HEK293 (cell line): ENCODE data around the gene USP32.

Experiments used
- CTCF ChIA-PET: fragments of 350-600 bp; formaldehyde crosslinking; extraction: SDS; loops from one replicate; lab custom pipeline; 2021; ENCODE audit warnings: antibody characterized with exemption; lab: Yijun Ruan, JAX
- POLR2A ChIA-PET: fragments of 300-600 bp; formaldehyde crosslinking; extraction: SDS; loops from one replicate; lab custom pipeline; 2020; ENCODE audit warnings: antibody characterized with exemption, inconsistent platforms; lab: Yijun Ruan, JAX
- H3K27ac ChIP-seq: fragments of 200-500 bp; sonication (Bioruptor generic); 2 replicates; pipeline ENCODE4 v1.5.1; 2014; ENCODE audit warnings: low read depth, low read length, control low read depth, inconsistent platforms; ENCODE audit errors: extremely low read depth
- H3K36me3 ChIP-seq, 2 experiments: fragments of 200-500 bp in 1 of 2; sonication (Bioruptor generic) in 1 of 2; 1 replicate in 1 of 2; 2 replicates in 1 of 2; pipeline ENCODE4 v1.5.1; 2014 to 2017; ENCODE audit warnings: inconsistent platforms in 2 of 2, low read length in 2 of 2; ENCODE audit not compliant: control insufficient read depth in 2 of 2, insufficient read depth in 1 of 2
- H3K4me1 ChIP-seq: fragments of 200-500 bp; sonication (Bioruptor generic); 2 replicates; pipeline ENCODE4 v1.5.1; 2014; ENCODE audit warnings: mild to moderate bottlenecking, low read length, inconsistent platforms; ENCODE audit not compliant: control insufficient read depth, insufficient read depth
- H3K4me3 ChIP-seq: 2 replicates; pipeline ENCODE4 v1.5.1; 2011; ENCODE audit warnings: low read depth, mild to moderate bottlenecking, control low read depth, low read length, moderate library complexity
- H3K9me3 ChIP-seq: fragments of 200-500 bp; sonication (Bioruptor generic); 2 replicates; pipeline ENCODE4 v1.5.1; 2014; ENCODE audit warnings: low read depth, low read length, inconsistent platforms; ENCODE audit not compliant: control insufficient read depth, insufficient read depth
- HOXC10 ChIP-seq: sonication (generic); formaldehyde crosslinking; IDR thresholded peaks from 2 replicates; pipeline ENCODE4 v1.8.1; 2023; ENCODE audit warnings: mild to moderate bottlenecking, missing genetic modification reagents
- IKZF3 ChIP-seq: fragments of 450-650 bp; IDR thresholded peaks from 2 replicates; pipeline ENCODE4 v1.5.0; 2018; ENCODE audit warnings: missing biosample characterization, mild to moderate bottlenecking, missing genetic modification characterization, moderate library complexity
- MZF1 ChIP-seq: fragments of 450-650 bp; formaldehyde crosslinking; IDR thresholded peaks from 2 replicates; pipeline ENCODE4 v1.5.1; 2017; ENCODE audit warnings: missing biosample characterization, missing genetic modification characterization, borderline replicate concordance
- OVOL3 ChIP-seq: fragments of 450-650 bp; formaldehyde crosslinking; IDR thresholded peaks from 2 replicates; pipeline ENCODE4 v1.5.1; 2016; ENCODE audit warnings: missing biosample characterization, missing genetic modification characterization
- SP7 ChIP-seq: fragments of 450-650 bp; formaldehyde crosslinking; IDR thresholded peaks from 2 replicates; pipeline ENCODE4 v1.5.1; 2016; ENCODE audit warnings: missing biosample characterization, missing genetic modification characterization
- ZBTB17 ChIP-seq: fragments of 450-650 bp; formaldehyde crosslinking; IDR thresholded peaks from 2 replicates; pipeline ENCODE4 v1.5.1; 2016; ENCODE audit warnings: missing biosample characterization, missing genetic modification characterization
- ZBTB21 ChIP-seq: fragments of 450-650 bp; formaldehyde crosslinking; IDR thresholded peaks from 2 replicates; pipeline ENCODE4 v1.5.1; 2017; ENCODE audit warnings: missing biosample characterization, missing genetic modification characterization
- ZEB2 ChIP-seq: fragments of 450-650 bp; formaldehyde crosslinking; IDR thresholded peaks from 2 replicates; pipeline ENCODE4 v1.5.1; 2016; ENCODE audit warnings: missing biosample characterization, missing genetic modification characterization
- ZNF16 ChIP-seq: fragments of 450-650 bp; formaldehyde crosslinking; IDR thresholded peaks from 2 replicates; pipeline ENCODE4 v1.5.1; 2016; ENCODE audit warnings: low read depth, missing biosample characterization, missing genetic modification characterization
- ZNF175 ChIP-seq: fragments of 450-650 bp; formaldehyde crosslinking; IDR thresholded peaks from 2 replicates; pipeline ENCODE4 v1.5.1; 2016; ENCODE audit warnings: missing biosample characterization, missing genetic modification characterization
- ZNF184 ChIP-seq: fragments of 450-650 bp; IDR thresholded peaks from 2 replicates; pipeline ENCODE4 v1.5.1; 2018; ENCODE audit warnings: missing biosample characterization, mild to moderate bottlenecking, missing genetic modification characterization
- ZNF248 ChIP-seq: fragments of 450-650 bp; formaldehyde crosslinking; IDR thresholded peaks from 2 replicates; pipeline ENCODE4 v1.5.1; 2017; ENCODE audit warnings: missing biosample characterization, missing genetic modification characterization
- ZNF48 ChIP-seq: fragments of 450-650 bp; formaldehyde crosslinking; IDR thresholded peaks from 2 replicates; pipeline ENCODE4 v1.5.1; 2016; ENCODE audit warnings: missing biosample characterization, missing genetic modification characterization
- ZNF510 ChIP-seq: fragments of 450-650 bp; formaldehyde crosslinking; IDR thresholded peaks from 2 replicates; pipeline ENCODE4 v1.5.1; 2018; ENCODE audit warnings: mild to moderate bottlenecking, missing genetic modification characterization, missing biosample characterization; ENCODE audit not compliant: insufficient replicate concordance
- ZNF558 ChIP-seq: fragments of 450-650 bp; formaldehyde crosslinking; IDR thresholded peaks from 2 replicates; pipeline ENCODE4 v1.5.1; 2016; ENCODE audit warnings: missing biosample characterization, missing genetic modification characterization
- ZNF629 ChIP-seq: fragments of 450-650 bp; formaldehyde crosslinking; IDR thresholded peaks from 2 replicates; pipeline ENCODE4 v1.5.1; 2017; ENCODE audit warnings: missing biosample characterization, missing genetic modification characterization
- ZNF654 ChIP-seq: fragments of 450-650 bp; formaldehyde crosslinking; IDR thresholded peaks from 2 replicates; pipeline ENCODE4 v1.5.1; 2016; ENCODE audit warnings: low read depth, missing biosample characterization, missing genetic modification characterization
- ZNF660 ChIP-seq: fragments of 450-650 bp; IDR thresholded peaks from 2 replicates; pipeline ENCODE4 v1.5.1; 2018; ENCODE audit warnings: missing biosample characterization, mild to moderate bottlenecking, missing genetic modification characterization
- ZNF768 ChIP-seq: fragments of 450-650 bp; formaldehyde crosslinking; IDR thresholded peaks from 2 replicates; pipeline ENCODE4 v1.5.1; 2018; ENCODE audit warnings: missing biosample characterization, mild to moderate bottlenecking, missing genetic modification characterization
- ZSCAN30 ChIP-seq: fragments of 450-650 bp; IDR thresholded peaks from 2 replicates; pipeline ENCODE4 v1.5.1; 2018; ENCODE audit warnings: missing biosample characterization, mild to moderate bottlenecking, missing genetic modification characterization, moderate library complexity
- ZXDB ChIP-seq: fragments of 450-650 bp; formaldehyde crosslinking; IDR thresholded peaks from 2 replicates; pipeline ENCODE4 v1.5.1; 2016; ENCODE audit warnings: missing biosample characterization, missing genetic modification characterization
- TF ChIP-seq, protein P1 (sequence below): fragments of 450-650 bp; formaldehyde crosslinking; IDR thresholded peaks from 2 replicates; pipeline ENCODE4 v1.5.1; 2016; ENCODE audit warnings: missing biosample characterization, missing genetic modification characterization
- TF ChIP-seq, protein P2 (sequence below): fragments of 450-650 bp; formaldehyde crosslinking; IDR thresholded peaks from 2 replicates; pipeline ENCODE4 v1.5.1; 2016; ENCODE audit warnings: missing biosample characterization, missing genetic modification characterization
- TF ChIP-seq, protein P3 (sequence below): fragments of 450-650 bp; IDR thresholded peaks from 2 replicates; pipeline ENCODE4 v1.5.1; 2018; ENCODE audit warnings: missing biosample characterization, missing genetic modification characterization
- TF ChIP-seq, protein P4 (sequence below): fragments of 450-650 bp; IDR thresholded peaks from 2 replicates; pipeline ENCODE4 v1.5.1; 2018; ENCODE audit warnings: missing biosample characterization, mild to moderate bottlenecking, missing genetic modification characterization
- TF ChIP-seq, protein P5 (sequence below): fragments of 450-650 bp; formaldehyde crosslinking; IDR thresholded peaks from 2 replicates; pipeline ENCODE4 v1.5.1; 2016; ENCODE audit warnings: missing biosample characterization, missing genetic modification characterization

The USP32 gene

DNA sequence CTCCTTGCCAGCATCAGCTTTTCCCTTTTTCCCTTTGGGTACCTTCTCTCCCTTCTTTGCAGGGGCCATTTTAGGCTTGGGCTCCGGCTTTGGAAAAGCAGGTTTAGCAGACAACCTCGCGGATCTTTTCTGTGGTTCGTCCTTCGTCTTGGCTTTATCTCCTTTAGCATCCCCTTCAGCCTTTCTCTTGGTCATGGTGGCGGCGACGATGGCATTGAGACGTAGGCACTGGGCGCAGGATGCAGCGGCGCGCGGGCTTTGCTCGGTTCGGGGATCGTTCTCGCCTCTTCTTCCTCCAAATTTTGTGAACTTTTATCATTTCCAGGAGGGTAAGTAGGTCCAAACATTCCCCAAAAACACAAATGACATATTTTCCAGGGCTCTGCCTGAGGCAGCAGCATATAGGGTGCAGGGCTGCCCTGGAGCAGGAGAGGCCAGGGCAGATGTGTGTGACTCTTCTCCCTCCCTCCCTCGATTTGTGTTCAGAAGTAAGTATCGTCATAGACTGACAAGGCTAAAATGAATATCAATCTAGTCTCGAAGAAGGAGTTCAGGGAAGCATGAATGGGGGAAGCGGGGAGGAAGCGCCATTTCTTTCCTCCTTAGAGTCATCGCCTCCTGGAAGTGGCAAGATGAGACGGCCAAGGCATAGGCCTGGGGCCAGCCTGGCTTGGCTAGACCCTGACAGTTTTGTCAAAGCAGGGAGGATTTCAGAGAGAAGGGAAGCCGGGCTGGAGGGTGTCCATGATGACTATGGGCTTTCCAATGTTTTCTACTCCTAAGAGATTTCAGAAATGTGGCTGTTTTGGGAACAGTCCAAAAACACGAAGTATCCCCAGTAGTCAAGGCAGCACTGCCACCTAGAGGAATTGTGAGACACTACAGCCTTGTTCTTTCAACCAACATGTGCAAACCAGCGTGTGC, 43.6 kb upstream of the USP32 start:
- POLR2A ChIA-PET: no interaction called here
- TF ChIP-seq ZNF768 (tag by site-specific recombination) (no peak), ZNF660 (tag by site-specific recombination) (peak; percentile 90), ZNF629 (tag by site-specific recombination) (peak; percentile 43; the same call in 1 of the 2 replicates), OVOL3 (tag by site-specific recombination) (no peak), HOXC10 (CRISPR knock-in tag) (no peak), ZNF654 (tag by site-specific recombination) (peak; percentile 98), ZSCAN30 (tag by site-specific recombination) (peak; percentile 59; the same call in 1 of the 2 replicates), MZF1 (tag by site-specific recombination) (no peak), IKZF3 (tag by site-specific recombination) (peak; percentile 74), ZNF558 (tag by site-specific recombination) (no peak), SP7 (0 out of 2 replicates have a peak, but pooled peaks have one; percentile 27), ZNF184 (peak; percentile 24; the same call in 1 of the 2 replicates), ZNF16 (tag by site-specific recombination) (no peak), ZNF510 (tag by site-specific recombination) (no peak), ZNF248 (no peak), ZBTB21 (tag by site-specific recombination) (no peak), ZBTB17 (tag by site-specific recombination) (peak; percentile 34; the same call in 1 of the 2 replicates), ZEB2 (tag by site-specific recombination) (0 out of 2 replicates have a peak, but pooled peaks have one; percentile 26), ZNF48 (tag by site-specific recombination) (no peak), ZNF175 (tag by site-specific recombination) (no peak), ZXDB (0 out of 2 replicates have a peak, but pooled peaks have one; percentile 27)
- TF ChIP-seq, protein P1, sequence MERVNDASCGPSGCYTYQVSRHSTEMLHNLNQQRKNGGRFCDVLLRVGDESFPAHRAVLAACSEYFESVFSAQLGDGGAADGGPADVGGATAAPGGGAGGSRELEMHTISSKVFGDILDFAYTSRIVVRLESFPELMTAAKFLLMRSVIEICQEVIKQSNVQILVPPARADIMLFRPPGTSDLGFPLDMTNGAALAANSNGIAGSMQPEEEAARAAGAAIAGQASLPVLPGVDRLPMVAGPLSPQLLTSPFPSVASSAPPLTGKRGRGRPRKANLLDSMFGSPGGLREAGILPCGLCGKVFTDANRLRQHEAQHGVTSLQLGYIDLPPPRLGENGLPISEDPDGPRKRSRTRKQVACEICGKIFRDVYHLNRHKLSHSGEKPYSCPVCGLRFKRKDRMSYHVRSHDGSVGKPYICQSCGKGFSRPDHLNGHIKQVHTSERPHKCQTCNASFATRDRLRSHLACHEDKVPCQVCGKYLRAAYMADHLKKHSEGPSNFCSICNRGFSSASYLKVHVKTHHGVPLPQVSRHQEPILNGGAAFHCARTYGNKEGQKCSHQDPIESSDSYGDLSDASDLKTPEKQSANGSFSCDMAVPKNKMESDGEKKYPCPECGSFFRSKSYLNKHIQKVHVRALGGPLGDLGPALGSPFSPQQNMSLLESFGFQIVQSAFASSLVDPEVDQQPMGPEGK (tag by site-specific recombination): no peak
- TF ChIP-seq, protein P2, sequence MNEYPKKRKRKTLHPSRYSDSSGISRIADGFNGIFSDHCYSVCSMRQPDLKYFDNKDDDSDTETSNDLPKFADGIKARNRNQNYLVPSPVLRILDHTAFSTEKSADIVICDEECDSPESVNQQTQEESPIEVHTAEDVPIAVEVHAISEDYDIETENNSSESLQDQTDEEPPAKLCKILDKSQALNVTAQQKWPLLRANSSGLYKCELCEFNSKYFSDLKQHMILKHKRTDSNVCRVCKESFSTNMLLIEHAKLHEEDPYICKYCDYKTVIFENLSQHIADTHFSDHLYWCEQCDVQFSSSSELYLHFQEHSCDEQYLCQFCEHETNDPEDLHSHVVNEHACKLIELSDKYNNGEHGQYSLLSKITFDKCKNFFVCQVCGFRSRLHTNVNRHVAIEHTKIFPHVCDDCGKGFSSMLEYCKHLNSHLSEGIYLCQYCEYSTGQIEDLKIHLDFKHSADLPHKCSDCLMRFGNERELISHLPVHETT (tag by site-specific recombination): 0 out of 2 replicates have a peak, but pooled peaks have one; percentile 20
- TF ChIP-seq, protein P3, sequence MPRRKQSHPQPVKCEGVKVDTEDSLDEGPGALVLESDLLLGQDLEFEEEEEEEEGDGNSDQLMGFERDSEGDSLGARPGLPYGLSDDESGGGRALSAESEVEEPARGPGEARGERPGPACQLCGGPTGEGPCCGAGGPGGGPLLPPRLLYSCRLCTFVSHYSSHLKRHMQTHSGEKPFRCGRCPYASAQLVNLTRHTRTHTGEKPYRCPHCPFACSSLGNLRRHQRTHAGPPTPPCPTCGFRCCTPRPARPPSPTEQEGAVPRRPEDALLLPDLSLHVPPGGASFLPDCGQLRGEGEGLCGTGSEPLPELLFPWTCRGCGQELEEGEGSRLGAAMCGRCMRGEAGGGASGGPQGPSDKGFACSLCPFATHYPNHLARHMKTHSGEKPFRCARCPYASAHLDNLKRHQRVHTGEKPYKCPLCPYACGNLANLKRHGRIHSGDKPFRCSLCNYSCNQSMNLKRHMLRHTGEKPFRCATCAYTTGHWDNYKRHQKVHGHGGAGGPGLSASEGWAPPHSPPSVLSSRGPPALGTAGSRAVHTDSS (tag by site-specific recombination): peak; percentile 23; the same call in 1 of the 2 replicates
- TF ChIP-seq, protein P4, sequence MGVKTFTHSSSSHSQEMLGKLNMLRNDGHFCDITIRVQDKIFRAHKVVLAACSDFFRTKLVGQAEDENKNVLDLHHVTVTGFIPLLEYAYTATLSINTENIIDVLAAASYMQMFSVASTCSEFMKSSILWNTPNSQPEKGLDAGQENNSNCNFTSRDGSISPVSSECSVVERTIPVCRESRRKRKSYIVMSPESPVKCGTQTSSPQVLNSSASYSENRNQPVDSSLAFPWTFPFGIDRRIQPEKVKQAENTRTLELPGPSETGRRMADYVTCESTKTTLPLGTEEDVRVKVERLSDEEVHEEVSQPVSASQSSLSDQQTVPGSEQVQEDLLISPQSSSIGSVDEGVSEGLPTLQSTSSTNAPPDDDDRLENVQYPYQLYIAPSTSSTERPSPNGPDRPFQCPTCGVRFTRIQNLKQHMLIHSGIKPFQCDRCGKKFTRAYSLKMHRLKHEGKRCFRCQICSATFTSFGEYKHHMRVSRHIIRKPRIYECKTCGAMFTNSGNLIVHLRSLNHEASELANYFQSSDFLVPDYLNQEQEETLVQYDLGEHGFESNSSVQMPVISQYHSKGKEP (tag by site-specific recombination): 0 out of 2 replicates have a peak, but pooled peaks have one; percentile 26
- TF ChIP-seq, protein P5, sequence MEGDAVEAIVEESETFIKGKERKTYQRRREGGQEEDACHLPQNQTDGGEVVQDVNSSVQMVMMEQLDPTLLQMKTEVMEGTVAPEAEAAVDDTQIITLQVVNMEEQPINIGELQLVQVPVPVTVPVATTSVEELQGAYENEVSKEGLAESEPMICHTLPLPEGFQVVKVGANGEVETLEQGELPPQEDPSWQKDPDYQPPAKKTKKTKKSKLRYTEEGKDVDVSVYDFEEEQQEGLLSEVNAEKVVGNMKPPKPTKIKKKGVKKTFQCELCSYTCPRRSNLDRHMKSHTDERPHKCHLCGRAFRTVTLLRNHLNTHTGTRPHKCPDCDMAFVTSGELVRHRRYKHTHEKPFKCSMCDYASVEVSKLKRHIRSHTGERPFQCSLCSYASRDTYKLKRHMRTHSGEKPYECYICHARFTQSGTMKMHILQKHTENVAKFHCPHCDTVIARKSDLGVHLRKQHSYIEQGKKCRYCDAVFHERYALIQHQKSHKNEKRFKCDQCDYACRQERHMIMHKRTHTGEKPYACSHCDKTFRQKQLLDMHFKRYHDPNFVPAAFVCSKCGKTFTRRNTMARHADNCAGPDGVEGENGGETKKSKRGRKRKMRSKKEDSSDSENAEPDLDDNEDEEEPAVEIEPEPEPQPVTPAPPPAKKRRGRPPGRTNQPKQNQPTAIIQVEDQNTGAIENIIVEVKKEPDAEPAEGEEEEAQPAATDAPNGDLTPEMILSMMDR (tag by site-specific recombination): peak; percentile 89
- no peaks in the 10 kb centered on the region for H3K9me3 ChIP-seq
- no peaks in the 10 kb centered on the region for H3K36me3 ChIP-seq
- CTCF ChIA-PET: interaction anchor here (0.6 to 1.7 kb wide), 12 partner anchors 10 to 326 kb away, joined by 3 to 13 read pairs (median 3); no protein-coding TSS in a partner anchor
- H3K4me1 ChIP-seq: no peaks in the 10 kb centered on the region
- H3K27ac ChIP-seq: no peak overlapping the region
- H3K4me3 ChIP-seq: no peak overlapping the region
